Loucy (cell line): ENCODE results near the gene TMEM204.

Source experiments
- H2AFZ ChIP-seq: fragments of 200-600 bp; sonication (generic); 2 replicates; pipeline ENCODE4 v1.6.0; 2016; ENCODE audit warnings: antibody characterized with exemption, mild to moderate bottlenecking, low read length, moderate library complexity
- H3F3A ChIP-seq: fragments of 200-600 bp; 2 replicates; pipeline ENCODE4 v1.6.0; 2016; ENCODE audit warnings: antibody characterized with exemption, low read depth, mild to moderate bottlenecking
- H3K27me3 ChIP-seq: fragments of 200-600 bp; sonication (generic); 2 replicates; pipeline ENCODE4 v1.6.1; 2014; ENCODE audit warnings: low read length, mild to moderate bottlenecking; ENCODE audit not compliant: insufficient read depth, poor library complexity, severe bottlenecking
- H3K36me3 ChIP-seq: fragments of 200-600 bp; sonication (generic); 2 replicates; pipeline ENCODE4 v1.6.1; 2016; ENCODE audit warnings: low read length; ENCODE audit not compliant: insufficient read depth
- H3K4me1 ChIP-seq: fragments of 200-600 bp; sonication (generic); 2 replicates; pipeline ENCODE4 v1.5.1; 2014; ENCODE audit warnings: low read length, mild to moderate bottlenecking; ENCODE audit not compliant: insufficient read depth, poor library complexity, severe bottlenecking
- H3K4me2 ChIP-seq: fragments of 200-600 bp; sonication (generic); 2 replicates; pipeline ENCODE4 v1.6.0; 2014; ENCODE audit warnings: antibody characterized with exemption, low read length, low read depth, mild to moderate bottlenecking; ENCODE audit not compliant: poor library complexity, severe bottlenecking
- H3K4me3 ChIP-seq: fragments of 200-600 bp; sonication (generic); 2 replicates; pipeline ENCODE4 v1.5.1; 2014; ENCODE audit warnings: low read length, mild to moderate bottlenecking, mixed read lengths; ENCODE audit not compliant: poor library complexity, severe bottlenecking
- H3K79me2 ChIP-seq: fragments of 200-600 bp; sonication (generic); 2 replicates; pipeline ENCODE4 v1.6.1; 2014; ENCODE audit warnings: low read length; ENCODE audit not compliant: insufficient read depth
- H3K9ac ChIP-seq: fragments of 200-600 bp; sonication (generic); 2 replicates; pipeline ENCODE4 v1.6.0; 2014; ENCODE audit warnings: mild to moderate bottlenecking, low read depth, low read length, moderate library complexity; ENCODE audit not compliant: poor library complexity, severe bottlenecking
- H3K9me2 ChIP-seq: fragments of 200-600 bp; sonication (generic); replicated peaks from 2 replicates; pipeline ENCODE4 v1.6.1; 2016; ENCODE audit warnings: low read depth, low read length, mixed read lengths
- H3K9me3 ChIP-seq: fragments of 200-600 bp; sonication (generic); 2 replicates; pipeline ENCODE4 v1.6.1; 2014; ENCODE audit warnings: mild to moderate bottlenecking, antibody characterized with exemption, low read length, low read depth; ENCODE audit not compliant: insufficient read depth
- H4K20me1 ChIP-seq: fragments of 200-600 bp; sonication (generic); 2 replicates; pipeline ENCODE4 v1.6.0; 2014; ENCODE audit warnings: antibody characterized with exemption, low read length, mild to moderate bottlenecking; ENCODE audit not compliant: insufficient read depth, poor library complexity, severe bottlenecking
- CTCF ChIP-seq: fragments of 200-600 bp; sonication (generic); conservative IDR thresholded peaks from 2 replicates; pipeline ENCODE4 v1.5.1; 2014; ENCODE audit warnings: mild to moderate bottlenecking, antibody characterized with exemption, low read length
- EZH2phosphoT487 ChIP-seq: fragments of 200-600 bp; IDR thresholded peaks from 2 replicates; pipeline ENCODE4 v1.6.1; 2018; ENCODE audit warnings: antibody characterized with exemption, mild to moderate bottlenecking, moderate library complexity, borderline replicate concordance

TMEM204 gene

DNA sequence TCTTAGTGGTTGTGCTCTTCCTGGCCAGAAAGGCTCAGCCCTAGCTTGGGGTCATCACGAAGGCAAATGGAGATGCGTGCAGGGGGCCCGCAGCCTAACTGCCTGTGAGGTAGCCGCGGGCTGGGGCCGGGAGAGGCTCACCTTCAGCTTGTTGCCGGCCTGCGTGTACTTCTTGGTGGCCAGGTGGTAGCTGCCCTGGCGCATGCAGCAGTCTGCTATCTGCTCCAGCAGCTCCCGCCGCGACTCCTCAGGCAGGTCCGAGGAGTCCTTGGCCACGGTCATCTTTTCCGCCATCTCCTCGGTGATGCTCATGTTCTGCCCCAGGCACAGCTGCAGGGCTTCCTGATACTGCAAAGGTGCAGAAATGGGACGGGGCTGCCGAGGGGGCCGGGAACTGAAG, 13.0 kb upstream of the TMEM204 start:
- H3K36me3 ChIP-seq: no peaks in the 10 kb centered on the region
- H3F3A ChIP-seq: no peaks in the 10 kb centered on the region
- no peak overlapping the region for H3K4me3 ChIP-seq
- H2AFZ ChIP-seq: no peak overlapping the region
- H3K27me3 ChIP-seq: no peaks in the 10 kb centered on the region
- TF ChIP-seq EZH2phosphoT487: no peak
- no peaks in the 10 kb centered on the region for H4K20me1 ChIP-seq
- H3K4me1 ChIP-seq: no peaks in the 10 kb centered on the region
- no peaks in the 10 kb centered on the region for H3K9me2 ChIP-seq
- no peak overlapping the region for H3K4me2 ChIP-seq
- H3K79me2 ChIP-seq: no peaks in the 10 kb centered on the region
- no peak overlapping the region for H3K9ac ChIP-seq
- H3K9me3 ChIP-seq: no peaks in the 10 kb centered on the region

DNA sequence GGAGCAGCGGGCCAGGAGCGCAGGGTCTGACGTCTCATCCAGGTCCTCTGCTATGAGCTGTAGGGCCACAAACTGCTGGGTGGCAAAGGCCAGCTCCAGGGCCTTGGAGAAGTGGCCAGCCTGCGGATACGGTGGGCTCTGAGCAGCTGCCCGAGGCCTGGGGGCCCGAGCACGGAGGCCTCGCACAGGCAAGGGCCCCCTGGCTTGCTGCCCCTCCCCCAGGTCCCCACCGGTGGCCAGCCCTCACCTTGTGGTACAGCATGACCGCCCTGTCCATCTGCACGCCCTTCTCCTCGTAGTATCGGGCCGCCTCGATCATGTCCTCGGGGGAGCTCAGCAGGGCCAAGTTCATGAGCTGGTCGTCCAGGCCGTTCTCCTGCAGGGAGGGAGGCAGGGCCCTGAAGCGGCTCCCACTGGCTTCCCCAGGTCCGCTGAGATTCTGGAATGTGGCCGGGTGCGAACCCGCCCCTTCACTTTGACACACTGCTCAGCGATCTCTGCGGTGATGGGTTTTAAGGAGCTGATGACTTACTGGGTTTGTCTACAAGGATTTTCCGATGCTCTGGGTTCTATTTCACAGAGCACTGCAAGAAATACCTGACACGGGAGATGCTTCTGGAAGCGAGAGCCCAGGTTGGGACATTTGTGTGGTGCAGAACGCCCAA, 9.8 kb upstream of the TMEM204 start:
- Histone ChIP-seq H3K9me3 (no peaks in the 10 kb centered on the region), H3F3A (no peaks in the 10 kb centered on the region), H4K20me1 (no peaks in the 10 kb centered on the region), H3K4me2 (no peak overlapping the region), H3K79me2 (no peaks in the 10 kb centered on the region), H3K9ac (no peak overlapping the region), H3K36me3 (no peaks in the 10 kb centered on the region), H3K27me3 (no peaks in the 10 kb centered on the region), H3K9me2 (no peaks in the 10 kb centered on the region), H3K4me3 (no peak overlapping the region), H2AFZ (no peak overlapping the region), H3K4me1 (peaks cover 9% of the 10 kb centered on the region)
- TF ChIP-seq EZH2phosphoT487: no peak
- TF ChIP-seq CTCF: no peak

- Histone ChIP-seq H2AFZ (no peak overlapping the region), H3K4me2 (no peak overlapping the region), H3K4me3 (no peak overlapping the region), H3K79me2 (no peaks in the 10 kb centered on the region), H3K27me3 (no peaks in the 10 kb centered on the region), H3K4me1 (peaks cover 9% of the 10 kb centered on the region), H3K36me3 (no peaks in the 10 kb centered on the region), H3K9me3 (no peaks in the 10 kb centered on the region), H3K9me2 (no peaks in the 10 kb centered on the region), H4K20me1 (no peaks in the 10 kb centered on the region), H3F3A (no peaks in the 10 kb centered on the region), H3K9ac (no peak overlapping the region)
- no peak for TF ChIP-seq EZH2phosphoT487
- no peak for TF ChIP-seq CTCF
Observed at GRCh38 chr16:1524366-1524765, 9.1 kb upstream of the TMEM204 start.
